Raji (cell line): Measurements from ENCODE around the gene FBXO47.

Source experiments
- POLR2A ChIP-seq: IDR thresholded peaks from 2 replicates; pipeline ENCODE4 v1.6.1; 2011; ENCODE audit warnings: low read depth, low read length, control low read depth; ENCODE audit not compliant: insufficient read depth

The FBXO47 gene, protein sequence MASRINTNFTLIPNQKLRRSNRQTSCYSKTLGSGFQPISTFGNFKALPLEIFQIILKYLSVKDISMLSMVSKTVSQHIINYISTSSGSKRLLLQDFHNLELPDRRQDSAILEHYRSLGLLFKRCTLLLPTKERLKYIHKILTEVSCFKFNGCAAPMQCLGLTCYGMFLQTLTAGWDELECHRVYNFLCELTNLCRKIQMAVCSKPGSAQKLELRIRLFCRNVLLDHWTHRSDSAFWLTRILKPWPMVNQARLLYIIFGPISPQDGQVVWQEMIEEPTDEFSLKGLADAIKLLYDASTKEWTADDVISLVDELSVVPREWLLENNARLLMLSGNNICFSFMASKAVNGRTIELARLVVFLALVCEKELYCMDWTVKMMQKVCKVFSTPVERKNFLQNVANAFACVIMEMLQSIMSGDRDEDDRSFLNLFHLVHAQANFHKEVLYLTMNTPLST

DNA sequence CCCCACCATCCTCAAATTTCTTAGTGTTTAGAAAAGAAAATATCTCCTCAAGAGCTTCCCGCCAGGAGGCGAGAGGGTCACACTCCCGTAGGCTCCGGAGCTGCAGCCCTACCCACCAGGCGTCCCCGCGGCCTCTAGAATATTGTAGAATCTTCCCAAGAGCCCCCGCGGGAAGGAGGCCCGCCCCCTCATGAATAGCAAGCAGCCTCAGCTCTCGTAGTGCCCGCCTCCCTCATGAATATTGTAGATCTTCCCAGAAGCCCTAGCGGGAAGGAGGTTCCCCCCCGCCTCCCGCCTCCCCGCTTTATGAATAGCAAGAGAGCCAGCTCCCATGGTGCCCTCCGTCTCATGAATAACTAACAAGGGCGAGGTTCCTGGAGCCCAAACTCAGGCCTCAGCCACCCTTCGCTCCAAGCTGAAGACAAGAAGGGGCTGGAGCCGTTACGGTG is at the start of gene FBXO47:
Gene FBXO47, minus strand, starts transcription at position 114 of the 449 bp plus-strand sequence. CDS start 4,378 bp downstream, outside the sequence.
- no peak for TF ChIP-seq POLR2A

DNA sequence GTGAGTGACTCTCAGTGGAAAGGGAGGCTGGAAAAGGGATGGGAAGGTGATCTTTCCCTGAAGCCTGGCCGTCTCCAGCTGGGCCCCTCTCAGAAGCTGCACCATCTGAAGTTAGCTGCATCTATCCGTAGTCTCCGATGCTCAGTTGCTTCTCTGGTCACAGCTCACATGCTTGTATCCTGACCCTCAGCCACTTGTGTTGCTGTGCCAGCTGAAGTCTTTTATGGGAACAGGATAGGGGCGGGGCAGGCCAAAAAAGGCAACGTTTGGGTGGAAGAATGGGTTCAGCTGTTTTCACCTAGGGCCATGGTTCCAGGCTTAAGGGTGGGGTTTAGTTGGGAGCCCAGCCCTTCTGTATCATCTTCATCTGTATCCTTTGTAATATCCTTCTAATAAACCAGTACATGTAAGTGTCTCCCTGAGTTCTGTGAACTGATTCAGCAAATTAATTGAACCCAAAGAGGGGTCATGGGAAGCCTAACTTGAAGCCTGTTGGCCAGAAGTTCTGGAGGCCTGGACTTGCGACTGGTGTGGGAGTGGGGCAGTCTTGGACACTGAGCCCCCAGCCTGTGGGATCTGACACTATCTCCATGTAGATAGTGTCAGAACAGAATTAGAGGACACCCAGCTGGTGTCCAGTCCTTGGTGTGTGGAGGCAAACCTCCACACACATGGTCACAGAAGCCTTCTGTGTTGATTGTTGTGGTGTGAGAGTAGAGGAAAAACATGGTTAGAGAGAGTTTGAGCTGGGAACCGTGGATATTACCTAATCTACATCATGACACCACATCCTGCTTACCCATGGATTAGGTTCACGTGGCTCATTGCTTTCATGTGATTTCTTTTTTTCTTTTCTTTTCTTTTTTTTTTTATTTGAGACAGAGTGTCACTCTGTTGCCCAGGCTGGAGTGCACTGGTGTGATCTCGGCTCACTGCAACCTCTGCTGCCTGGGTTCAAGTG is 49.3 kb upstream of the FBXO47 start:
- no peak for TF ChIP-seq POLR2A

DNA sequence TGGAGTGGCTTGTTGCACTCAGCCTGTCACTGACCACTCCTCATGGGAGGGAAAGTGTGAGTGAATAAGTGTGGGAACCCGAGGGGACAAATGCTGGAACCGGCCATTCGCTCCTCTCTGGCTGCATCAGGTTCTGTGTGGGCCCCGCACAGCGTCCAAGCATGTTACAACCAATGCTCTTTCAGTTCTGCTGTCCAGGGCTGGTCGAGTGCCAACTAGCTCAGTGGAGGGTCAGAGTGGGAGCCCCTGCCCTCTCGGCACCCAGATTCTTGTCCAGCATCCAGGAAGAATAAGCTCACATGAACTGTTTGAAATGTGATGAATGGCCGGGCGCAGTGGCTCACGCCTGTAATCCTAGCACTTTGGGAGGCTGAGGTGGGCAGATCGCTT is 48.3 kb upstream of the FBXO47 start:
- TF ChIP-seq POLR2A: no peak

DNA sequence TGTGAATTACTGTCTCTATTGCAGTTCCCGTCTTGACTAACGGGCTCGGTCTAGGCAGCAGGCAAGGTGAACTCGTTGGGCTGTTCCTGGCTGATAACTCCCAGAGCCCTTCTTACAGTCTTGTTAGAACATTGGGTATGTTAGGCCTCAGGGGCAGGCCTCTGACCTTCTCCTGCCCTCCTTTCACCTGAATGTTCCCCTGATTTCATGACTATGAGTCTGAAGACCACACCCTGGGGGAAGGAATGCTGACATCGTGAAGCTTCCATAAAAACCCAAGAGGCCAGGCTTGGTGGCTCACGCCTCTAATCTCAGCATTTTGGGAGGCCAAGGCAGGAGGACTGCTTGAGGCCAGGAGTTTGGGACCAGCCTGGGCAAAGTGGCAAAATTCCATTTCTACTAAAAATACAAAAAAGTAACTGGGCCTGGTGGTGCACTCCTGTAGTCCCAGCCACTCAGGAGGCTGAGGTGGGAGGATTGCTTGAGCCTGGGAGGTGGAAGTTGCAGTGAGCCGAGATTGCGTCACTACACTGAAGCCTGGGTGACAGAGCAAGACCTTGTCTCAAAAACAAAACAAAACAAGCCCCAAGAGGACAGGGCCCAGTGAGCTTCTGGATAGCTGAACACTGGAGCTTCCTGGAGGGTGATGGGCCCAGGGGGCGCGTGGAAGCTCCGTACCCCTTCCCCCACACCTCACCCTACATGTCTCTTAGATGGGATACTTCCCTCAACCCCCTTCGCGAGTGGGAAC is 47.8 kb upstream of the FBXO47 start:
- TF ChIP-seq POLR2A: no peak

DNA sequence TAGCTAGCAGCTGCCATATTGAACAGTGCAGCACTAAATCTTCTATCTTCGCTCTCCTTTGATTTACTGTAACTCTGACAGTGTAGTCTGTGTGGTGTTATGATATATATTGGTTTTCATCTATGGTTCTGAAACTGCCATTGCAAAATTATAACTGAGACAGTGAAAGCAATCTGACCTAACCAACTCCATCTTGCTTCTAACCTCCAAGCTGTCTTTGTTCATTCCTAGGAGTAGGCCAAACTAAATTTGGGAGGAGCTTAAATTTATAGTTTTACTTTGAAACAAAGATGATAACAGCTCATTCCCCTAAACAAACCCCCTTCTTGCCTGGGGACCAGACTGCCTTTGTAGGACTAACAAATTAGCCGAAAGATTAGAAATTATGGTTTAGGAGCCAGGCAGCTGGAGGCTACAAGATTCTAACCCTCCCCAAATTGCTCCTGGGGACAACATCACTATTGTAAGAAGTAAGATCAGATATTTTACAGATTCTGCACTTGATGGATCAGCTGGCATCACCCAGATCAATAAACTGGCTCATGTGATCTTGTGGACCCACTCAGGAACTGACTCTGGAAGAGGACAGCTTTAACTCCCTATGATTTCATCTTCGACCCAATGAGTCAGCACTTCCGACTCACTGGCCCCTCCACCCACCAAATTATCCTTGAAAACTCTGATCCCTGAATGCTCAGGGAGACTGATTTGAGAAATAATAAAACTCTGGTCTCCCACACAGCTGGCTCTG is 47.0 kb upstream of the FBXO47 start:
- TF ChIP-seq POLR2A: no peak

DNA sequence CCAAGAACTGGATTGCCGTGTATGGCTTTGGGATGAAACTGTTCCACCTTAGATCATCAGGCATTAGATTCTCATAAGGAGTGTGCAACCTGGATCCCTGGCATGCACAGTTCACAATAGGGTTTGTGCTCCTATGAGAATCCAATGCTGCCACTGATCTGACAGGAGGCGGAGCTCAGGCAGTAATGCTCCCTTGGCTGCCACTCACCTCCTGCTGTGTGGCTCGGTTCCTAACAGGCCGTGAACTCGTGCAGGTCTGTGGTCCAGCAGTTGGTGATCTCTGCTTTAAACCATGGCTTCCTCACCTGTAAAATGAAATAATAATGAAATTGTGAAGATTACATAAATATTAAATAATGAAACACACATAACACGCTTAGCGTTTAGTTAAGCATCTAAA is 45.5 kb upstream of the FBXO47 start:
- TF ChIP-seq POLR2A: no peak

DNA sequence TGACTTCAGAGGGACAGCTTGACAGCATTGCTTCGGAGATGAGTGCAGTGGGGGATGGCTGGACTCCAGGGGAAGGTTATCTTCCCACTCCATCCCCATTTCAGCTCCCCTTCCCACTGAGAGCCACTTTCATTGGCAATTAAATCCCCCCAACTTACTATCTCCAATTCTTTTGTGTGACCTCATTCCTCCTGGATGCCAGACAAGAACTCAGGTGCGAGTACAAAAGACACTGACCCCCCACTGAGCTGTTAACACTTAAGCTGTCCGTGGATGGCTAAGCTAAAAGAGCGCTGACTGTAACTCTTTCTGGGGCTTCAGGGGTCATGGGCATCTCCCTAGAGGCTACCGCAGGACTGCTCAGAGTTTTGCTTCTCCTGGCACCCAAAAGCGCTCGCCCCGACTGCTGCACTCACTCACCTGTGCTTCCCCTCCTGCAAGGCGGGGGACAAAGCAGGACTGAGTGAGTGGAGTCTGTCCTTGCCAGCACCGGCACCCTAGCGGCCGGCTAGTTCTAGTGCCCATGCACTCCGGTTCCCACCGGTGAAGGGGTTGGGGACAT is 44.8 kb upstream of the FBXO47 start:
- TF ChIP-seq POLR2A: no peak

DNA sequence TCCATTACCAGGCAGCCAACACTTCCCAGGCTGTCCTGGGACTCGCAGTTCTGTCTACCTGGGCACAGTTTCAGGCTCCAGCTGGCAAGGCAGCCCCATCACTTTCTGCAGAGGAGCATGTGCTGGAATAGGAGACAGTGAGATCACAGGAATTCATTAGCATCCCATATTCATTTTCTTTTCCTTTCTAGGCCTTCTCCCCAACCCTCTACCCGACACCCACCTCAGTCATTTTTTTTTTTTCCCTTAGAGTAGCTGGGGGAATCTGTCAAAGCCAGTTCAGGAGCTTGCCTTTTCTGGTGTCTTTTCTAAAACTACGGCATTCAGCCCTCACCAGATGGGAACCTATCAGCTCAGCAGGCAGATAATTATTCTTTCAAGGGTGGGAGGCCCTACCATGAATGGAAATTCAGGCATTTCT is 42.4 kb upstream of the FBXO47 start:
- no peak for TF ChIP-seq POLR2A

DNA sequence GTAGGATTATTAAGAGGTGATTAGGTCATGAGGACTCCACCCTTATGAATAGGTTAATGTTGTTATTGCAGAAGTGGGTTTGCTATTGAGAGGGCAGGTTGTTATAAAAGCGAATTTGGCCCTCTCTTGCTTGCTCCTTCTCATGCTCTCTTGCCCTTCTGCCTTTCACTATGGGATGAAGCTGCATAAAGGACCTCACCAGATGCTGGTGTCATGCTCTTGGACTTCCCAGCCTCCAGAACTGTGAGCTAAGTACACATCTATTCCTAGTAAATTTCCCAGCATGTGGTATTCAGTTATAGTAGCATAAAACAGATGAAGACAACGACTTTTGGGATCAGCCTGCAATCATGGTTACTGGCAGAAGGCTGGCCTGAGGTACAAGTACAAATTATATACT is 41.4 kb upstream of the FBXO47 start:
- no peak for TF ChIP-seq POLR2A

DNA sequence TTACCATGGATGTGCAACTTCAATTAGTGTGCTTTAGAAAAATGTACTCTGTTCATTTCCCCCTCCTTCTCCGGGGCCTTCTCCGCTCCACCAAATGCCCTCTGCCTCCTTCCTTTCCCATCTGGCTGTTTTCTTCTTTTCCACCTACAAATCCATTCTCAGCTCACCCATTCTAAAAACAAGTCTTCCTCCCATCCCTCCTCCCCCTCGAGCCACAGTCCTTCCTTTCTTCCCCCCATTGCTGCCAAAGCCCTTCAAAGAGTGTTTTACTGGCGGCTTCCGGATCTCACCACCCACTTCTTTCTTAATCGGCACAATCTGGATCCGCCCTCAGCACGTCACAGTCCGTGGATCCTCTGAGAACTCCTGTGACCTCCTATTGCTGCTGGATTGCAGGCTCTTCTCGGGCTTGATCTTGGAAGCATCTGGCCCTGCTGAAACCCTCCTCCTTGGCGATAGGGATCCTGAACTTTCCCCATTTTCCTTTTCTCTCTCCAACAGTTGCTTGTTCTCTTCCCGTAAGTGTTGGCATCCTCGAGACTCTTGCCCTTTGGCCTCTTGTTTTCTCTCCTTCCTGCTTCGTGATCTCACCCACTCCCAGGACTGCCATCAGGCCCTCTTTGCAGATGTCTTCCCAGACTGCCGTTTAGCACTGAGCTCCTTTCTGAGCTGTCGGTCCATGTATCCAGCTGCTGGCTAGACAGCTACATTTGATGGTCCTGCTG is 36.0 kb upstream of the FBXO47 start:
- no peak for TF ChIP-seq POLR2A

DNA sequence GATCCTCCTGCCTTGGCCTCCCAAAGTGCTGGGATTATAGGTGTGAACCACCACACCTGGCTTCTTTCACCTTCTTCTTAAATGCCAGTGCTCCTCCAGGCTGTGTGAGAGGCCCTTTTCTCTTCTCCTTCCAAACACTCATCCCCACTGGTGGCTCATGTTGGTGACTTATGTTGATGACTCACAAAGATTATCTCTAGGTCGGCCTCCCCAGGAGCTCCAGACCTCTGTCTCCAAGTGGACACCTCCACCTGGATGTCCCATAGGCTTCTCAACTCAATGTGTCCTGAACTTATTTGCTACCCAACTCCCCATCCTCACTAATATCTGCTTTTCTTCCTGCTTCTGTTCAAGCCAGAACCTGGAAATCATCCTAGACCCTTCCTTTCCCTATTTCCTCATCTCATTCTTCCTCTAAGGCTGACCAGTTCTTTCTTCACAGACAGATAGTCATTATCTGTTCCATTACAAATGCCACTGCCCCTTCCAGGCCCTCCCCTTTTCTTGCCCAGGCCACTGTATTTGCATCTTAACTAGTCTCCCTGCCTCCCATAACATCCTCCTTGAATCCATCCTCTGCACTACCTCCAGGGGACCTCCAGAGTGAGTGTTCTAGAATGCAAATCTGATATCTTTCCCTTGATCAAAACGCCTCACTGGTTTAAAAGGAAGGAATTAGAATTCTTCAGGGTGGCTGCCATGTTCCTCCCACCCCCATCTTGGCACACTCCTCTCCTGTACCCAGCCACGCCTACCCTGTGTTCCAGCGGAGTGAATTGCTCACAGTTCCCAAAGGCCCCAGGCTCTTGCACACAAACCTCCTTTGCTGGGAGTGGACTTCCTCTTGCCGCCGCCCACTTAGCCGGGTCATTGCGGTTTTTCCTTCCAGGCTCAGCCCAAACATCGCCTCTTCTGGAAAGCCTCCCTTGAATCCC is 34.8 kb upstream of the FBXO47 start:
- TF ChIP-seq POLR2A: no peak

DNA sequence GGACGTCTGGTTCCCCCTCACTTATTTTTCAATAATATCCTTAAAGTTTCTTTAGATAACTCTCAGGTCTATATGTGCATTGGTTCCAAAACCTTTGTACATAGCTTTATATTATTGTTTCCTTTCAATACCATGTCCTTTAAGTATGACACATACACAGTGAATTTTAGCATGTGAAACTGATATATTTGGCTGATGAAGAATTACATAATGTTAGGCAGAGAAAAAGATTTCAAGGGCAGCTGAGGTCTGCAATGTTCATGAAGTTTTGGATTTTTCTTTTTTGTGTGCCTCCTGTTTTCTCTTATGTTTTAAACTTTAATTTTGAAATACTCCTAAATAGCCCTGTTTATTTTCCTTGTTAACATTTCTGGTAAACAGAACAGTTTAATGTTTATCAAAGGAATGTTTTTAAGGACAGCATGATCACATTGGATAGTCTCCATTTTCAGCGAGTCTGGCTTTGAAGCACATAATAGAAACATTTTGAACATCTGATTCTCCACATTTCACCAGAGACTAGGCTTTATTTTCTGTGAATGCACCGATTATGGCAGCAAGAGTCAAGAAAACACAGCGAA is 32.9 kb upstream of the FBXO47 start:
- no peak for TF ChIP-seq POLR2A
